DND-41 (cell line): ENCODE data around the gene PLAAT5.

ENCODE experiments used
- CTCF ChIP-seq: IDR thresholded peaks from 2 replicates; pipeline ENCODE4 v1.5.1; 2012; ENCODE audit warnings: borderline replicate concordance, low read length, moderate library complexity, mild to moderate bottlenecking; ENCODE audit not compliant: poor library complexity, severe bottlenecking; ENCODE audit errors: extremely low read depth
- EZH2 ChIP-seq: IDR thresholded peaks from 3 replicates; pipeline ENCODE4 v1.6.1; 2012; ENCODE audit warnings: borderline replicate concordance, low read depth, mild to moderate bottlenecking, moderate library complexity, low read length, inconsistent platforms; ENCODE audit not compliant: severe bottlenecking

DNA sequence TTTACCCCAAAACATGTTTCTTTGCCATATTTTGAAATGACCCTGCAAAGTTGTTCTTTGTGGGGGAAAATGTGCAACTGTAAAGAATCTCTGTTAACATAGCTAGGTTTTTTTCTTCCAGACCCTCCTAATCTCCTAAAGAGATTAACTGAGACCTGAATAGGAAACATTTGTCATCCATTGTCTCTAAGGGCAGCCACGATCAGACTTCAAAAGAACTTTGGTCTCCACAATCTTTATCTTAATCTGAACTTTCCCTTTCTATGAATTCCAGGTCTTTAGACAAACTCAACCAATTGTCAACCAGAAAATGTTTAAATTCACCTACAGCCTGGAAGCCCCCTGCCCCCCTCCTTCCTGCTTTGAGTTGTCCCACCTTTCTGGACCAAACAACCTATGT is 10.3 kb upstream of the PLAAT5 start:
- TF ChIP-seq CTCF = no peak
- TF ChIP-seq EZH2 = no peak
